Activated T-cell treated with anti-CD3 and anti-CD28 coated beads, Interleukin-2, amount 50 U/mL, for 1 hour (primary cell): ENCODE results near the gene DPF3.

Experiments used
- DNase-seq: peaks from one replicate; pipeline ENCODE4 v3.0.0-alpha.2; 2020

The DPF3 gene

DNA sequence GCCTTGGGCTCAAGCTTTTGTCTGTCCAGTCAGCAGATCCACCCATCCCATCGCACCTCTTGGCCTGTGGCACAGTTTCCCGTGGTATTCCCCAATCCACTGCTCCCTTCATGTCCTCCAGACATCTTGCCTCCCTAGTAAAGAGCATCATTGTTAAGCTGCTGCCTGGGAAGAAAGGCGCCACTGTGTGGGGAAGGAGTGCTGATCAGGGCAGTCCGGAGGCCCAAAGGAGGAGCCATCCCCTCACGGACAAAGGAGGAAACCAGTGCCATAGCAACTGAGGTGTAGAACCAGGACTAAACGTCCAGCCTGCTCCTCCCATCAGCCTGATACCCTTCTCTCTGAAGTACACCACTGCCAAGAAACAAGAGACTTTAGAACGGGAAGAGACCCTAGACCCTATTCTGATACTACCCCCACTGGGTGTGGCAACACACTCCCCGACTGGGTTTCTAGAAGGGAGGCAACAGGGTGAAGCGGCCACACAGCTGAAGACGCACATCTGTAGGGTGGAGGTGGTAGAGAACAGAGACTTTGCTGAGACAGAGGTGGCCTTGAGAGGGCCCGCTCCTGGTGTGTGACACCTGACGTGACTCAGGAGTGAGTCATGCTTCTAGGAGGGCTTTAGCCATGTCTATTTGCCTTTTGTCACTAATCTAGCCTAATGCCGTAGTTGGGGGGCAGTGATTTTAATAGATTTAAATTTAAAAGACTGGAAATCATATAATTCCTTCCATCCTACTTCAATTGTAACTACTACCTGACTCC is 185.0 kb downstream of the DPF3 start:
- no peak for DNase-seq

DNA sequence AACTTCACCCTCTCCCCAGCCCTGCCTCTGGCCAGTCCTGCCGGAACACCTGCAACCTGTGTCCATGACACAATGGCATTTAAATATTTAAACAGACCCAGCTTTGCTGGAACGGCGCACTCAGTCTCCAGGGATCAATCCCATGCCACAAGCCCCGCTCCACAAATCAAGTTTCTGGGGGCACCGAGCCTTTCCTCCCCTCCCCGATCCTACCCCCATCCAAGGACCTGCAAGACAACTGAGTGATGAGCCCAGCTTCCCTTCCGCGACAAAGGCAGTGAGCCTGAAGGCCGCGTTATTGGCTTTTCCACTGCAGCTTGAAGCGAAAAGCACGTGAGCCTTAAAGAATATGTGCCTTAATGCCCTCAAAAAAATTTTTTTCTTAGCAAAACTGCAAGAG is 185.7 kb downstream of the DPF3 start:
- no peak for DNase-seq

DNA sequence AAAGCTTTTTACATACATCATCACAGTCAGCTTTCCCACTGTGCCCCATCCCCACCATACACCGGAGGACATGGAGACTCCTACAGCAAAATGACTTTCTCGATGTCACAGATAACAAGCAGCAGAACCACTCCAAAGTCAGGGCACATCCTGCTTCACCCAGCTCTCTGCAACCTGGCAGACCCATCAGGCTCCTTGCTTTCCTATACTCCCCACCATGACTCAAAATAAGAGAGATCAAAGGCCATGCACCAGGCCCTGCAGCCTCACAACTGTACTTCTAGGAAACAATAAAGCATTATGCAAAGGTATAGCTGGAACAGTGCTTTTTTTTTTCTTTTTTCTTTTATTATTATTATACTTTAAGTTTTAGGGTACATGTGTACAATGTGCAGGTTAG is 187.4 kb downstream of the DPF3 start:
- DNase-seq = no peak

DNA sequence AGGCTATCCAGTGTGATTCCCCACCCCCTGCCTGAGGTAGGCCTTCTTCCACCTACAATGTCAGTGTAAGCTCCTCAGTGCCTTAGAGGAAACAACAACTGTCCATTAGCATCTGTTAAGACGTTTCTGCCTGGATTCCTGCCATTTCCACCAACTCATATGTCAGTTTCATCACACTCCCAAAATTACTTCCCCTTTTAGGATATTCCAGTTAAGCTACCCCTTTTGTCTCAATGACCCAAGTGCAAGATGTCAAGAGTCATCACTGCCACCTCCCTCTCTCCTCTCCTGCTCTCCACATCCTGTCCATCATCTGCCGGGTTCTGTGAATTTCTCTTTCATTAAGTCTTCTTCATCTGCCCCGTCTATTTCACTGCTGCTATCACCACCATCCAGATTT is 189.4 kb downstream of the DPF3 start:
- DNase-seq = no peak

DNA sequence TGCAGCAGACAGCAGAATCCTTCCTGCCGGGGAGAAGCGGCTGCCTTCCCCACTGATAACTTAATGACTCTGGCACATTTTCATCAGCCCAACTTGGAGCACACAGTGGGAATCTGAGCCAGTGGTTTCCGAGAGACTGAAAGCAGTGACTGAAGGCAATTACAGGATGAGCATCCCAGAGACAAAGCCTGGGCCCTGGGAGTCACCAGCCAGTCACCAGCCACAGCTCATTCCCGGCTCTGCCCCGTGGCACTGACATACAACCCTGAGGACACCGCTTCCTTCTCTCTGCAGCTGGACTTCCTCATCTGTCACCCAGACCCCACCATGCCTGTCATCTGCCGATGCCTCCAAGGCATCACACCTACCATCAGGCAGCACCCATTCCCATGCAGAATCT is 192.3 kb downstream of the DPF3 start:
- DNase-seq = no peak

DNA sequence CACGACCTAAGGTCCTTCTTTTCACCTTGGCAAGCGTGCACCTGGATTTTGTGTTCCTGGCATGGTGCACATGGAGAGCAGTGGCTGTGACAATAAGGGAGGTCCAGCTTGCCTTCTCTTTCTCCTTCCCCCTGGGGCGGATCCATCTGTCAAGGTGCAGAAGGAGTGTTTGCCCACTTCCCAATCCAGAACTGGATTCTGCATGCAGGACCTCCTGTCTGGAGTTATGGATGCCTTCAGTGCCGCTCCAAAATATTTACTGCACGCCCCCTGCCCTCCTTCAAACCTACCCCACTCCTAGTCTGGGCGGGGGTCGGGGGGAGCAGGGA is 192.7 kb downstream of the DPF3 start:
- DNase-seq = no peak

DNA sequence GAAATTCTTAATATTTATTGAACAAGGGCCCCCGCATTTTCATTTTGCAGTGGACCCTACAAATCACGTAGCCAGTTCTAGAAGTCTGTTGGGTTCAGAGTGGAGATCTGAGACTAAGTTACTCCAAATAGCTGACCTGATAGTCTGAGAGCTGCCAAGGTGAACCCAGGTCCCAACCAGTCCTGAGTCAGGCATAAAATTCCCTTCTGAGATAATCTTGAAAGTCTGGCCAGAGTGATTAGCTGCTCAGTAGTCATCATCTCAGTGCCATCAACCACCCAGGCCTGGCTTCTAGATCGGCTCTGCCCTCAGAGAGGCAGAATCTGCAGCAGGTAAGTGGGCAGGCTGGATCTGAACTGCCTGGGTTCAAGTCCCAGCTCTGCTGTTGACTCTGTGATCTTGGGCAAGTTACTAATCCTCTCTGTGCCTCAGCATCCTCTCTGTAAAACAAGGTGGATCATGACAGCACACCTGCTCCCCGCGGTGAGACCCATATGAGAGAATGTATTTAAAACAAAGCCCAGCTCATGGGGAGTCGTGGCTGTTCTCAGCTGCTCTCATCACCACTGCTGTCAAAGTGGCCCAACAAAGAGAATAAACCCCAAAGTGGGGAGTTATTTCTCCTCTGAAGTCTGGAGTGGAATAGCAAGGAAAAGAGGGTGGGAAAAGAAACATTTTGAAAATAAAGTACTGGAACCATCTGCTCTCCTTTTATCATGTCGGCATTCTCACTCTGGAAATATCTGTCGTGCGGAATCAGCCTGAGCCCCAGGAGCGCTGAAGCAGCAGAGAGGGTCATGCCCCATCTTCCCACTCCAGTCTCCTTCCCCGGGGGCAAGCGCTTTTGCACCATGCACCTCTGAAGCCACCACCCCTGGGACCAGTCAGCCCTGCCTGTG is 193.3 kb downstream of the DPF3 start:
- DNase-seq = no peak

DNA sequence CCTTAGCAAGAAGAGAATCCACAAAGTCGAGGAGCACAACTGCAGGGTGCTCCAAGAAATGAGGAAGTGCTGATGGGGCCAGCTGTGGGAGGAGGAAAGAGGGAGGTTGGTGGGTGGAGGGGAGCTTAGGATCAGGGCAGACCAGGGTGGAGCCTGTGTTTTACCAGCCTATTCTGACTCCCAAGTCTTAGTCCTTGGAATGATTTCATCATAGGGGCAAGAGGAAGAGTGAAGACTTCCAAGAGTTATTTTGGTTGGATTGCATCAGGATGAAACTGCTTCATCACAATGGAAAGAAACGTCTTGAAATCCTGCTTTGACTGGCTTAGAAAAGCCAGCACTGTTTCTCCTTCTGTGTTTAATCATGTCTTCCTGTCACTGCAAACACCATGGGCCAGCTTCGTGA is 194.0 kb downstream of the DPF3 start:
- DNase-seq = no peak

DNA sequence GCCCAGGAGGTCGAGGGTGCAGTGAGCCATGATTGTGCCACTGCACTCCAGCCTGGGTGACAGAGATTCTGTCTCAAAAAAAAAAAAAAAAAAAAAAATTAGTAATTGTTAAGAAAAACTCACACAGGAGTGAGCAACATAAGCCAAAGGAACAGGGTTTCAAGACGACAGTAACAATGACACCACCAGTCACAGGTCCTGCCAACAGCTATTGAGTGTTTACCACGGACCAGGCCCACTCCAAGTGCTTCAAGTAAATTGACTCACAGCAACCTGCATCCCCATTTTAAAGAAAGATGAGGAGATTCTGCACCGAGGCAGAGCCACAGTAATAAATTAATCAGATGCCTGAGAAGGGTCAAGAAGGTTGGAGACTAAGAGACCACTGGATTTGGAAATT is 194.5 kb downstream of the DPF3 start:
- no peak for DNase-seq

DNA sequence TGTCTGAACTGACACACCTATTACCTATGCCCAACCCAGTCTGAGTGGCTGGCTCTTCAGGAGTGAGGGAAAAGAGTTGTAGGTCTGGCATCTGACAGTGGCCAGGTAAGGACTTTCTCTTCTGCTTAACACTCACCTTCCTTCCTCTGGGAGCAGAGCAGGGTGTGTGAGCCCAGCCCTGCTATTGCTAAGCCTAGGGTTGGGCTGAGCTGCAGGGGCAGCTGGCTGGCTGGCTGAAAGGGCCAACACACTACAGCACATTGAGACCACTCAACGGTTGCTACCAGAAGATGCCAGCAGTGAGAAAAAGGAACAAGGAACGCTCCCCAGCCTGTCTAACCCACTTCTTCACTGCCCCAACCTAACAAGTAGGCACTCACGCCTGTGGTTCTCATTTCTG is 201.2 kb downstream of the DPF3 start:
- no peak for DNase-seq

DNA sequence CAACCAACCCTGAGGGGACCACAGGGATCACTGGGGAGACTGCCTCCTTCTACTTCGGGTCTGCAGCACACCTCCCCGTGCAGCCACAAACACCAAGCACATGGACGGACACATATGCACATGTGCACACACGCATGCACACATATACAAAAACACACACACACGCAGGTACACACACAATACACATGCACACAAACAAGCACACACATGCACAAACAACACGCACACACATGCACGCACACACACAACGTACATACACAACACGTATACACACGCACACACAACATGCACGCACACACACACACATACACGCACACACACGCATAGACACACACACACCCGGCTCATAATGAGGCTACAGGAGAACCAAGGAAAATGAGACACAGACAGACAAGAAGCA is 203.6 kb downstream of the DPF3 start:
- no peak for DNase-seq

DNA sequence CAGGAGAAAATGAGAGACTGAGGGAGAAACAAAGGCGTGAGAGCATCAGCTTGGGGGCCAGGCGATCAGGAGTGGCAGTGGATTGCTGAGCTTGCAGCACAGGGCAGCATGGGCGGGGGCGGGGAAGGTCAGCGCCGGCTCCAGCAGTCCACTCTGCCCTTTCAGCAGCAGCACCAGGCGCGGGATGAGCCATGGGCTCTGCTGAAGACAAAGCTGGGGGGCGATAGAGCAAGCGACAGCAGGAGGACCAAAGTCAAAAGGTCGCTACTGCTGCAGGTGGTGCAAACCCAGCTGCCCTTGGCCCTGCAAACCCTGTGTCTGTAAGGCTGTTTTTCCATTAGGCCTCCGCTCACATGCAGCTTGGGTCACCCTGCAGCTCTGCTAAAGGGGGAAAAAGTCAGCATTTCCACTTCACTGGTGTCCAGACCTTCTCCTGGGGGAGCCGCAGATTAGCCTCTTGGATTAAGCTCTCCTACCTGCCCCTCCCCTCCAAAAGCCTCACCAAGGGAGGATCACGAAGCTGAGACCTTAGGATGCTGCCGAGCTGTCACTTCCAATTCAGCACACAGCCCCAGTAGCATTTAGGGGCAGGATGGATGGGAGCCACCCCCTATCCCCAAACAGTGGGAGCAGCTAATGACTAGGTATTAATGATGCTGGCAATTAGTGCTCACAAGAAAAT is 204.8 kb downstream of the DPF3 start:
- no peak for DNase-seq

DNA sequence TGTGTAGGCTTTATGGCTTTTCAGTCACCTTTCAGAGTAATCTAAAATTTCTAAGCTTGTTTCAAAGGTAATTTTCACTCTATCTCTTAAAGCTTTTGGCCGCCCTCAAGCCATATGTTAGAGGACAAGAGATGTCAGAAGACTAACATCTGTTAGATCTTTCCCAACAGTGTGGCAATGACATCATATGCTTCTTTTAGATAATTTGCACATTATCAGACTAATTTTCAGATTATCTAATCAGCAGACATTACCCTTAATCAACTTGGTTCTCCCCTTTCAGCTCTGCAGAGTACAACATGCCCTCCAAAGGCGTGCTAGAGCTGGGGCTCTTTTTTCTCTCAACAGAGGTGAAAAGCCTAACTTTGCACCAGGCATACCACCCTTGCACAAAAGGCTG is 207.1 kb downstream of the DPF3 start:
- DNase-seq = no peak

DNA sequence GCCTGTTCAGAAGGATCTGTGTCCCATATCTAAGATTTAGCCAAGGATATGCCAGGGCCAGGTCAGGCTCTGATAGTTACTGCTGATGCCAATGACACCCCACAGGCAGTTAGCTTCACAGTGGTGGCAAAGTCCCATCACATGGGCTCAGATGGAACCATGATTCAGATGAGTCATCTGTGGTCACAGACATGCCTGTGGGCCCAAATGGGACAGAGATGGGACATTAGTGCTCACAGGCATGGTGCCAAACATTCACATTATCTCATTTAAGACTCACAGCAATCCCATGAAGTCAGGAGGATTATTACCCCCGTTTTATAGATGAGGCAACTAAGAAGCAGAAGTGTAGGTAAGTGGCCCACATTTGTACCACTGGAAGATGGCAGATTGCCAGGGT is 207.8 kb downstream of the DPF3 start:
- DNase-seq = no peak

DNA sequence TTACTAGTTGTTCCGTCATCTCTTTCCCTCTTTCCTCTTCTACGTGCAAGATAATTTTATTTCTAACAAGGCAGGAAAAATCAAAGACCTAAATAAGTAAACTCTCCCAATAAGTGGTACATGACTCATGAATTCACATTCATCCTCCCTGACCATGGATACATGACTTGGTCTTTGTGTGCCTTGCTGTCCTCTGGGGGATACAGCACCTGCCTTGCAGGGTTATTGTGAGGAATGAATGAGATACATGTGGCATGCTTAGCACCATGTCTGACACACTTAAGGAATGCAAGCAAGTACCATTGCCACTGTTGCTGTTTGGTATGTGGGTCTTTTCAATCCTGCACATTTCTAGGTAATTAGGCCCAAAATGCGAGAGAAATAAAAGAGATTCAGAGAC is 208.4 kb downstream of the DPF3 start:
- DNase-seq = no peak

DNA sequence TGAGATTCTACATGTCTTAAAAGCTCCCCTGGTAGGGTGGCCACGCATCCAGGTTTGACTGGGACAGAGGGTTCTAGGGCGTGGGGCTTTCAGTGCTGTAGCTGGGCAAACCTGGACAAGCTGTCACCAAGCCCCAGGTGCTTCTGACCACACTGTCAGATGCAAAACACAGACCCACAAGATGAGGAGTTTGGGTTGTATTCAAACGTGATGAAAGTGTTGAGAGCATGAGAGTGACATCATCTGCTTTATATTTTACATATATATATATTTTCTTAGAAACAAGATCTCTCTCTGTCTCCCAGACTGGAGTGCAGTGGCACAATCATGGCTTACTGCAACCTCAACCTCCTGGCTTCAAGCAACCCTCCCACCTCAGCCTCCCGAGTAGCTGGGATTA is 210.1 kb downstream of the DPF3 start:
- DNase-seq = no peak

DNA sequence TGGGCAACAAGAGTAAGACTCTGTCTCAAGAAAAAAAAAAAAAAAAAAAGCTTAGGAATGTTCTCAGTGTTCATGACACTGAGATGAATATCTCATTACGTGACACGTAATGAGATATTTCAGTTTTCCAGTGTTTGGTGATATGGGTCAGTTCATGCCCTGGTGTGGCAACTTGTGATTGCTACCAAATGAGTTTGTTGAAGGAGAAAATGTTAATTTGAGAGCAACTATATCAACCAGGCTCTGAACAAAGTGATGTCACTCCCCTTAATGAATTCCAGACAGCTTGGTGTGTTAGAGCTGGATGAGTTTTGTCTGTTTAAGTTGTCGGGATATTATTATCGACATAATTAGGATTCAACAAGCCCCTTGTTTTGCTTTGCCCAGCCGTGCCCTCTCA is 211.7 kb downstream of the DPF3 start:
- no peak for DNase-seq

DNA sequence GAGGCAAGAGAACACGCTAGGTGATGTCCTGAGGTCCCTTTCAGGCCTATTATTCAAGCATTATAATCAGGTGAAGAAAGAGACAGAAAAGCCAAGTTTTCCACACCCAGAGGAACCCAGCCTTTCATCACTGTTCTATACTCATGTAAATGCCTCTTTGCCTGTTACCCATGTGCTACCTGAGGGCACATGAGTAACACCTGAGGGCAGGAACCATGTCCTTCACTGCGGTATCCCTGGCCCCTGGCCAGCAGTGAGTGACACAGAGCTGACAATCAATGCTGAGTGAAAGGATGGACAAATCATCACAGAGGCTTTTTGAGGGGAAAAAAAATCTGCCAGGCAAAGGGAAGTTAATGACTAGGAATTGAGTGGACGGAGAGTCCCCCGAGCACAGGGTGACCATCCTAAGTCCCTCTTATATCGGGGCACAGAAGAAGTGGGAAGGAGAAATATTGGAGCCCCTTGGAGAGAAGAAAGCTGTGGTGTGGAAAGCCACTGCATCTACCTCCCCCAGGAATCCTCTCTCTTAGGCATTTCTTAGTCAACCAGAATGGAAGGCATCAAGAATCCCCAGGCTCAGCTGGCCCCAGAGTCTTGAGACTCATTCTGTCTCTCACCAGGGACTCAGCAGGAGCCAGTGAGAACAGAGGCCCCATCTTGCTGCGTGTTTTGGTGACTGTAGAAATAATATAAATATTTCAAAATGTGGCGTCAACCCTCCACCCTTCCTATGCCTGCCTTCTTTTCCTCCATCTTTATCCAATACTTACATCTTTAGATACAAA is 212.9 kb downstream of the DPF3 start:
- no peak for DNase-seq

DNA sequence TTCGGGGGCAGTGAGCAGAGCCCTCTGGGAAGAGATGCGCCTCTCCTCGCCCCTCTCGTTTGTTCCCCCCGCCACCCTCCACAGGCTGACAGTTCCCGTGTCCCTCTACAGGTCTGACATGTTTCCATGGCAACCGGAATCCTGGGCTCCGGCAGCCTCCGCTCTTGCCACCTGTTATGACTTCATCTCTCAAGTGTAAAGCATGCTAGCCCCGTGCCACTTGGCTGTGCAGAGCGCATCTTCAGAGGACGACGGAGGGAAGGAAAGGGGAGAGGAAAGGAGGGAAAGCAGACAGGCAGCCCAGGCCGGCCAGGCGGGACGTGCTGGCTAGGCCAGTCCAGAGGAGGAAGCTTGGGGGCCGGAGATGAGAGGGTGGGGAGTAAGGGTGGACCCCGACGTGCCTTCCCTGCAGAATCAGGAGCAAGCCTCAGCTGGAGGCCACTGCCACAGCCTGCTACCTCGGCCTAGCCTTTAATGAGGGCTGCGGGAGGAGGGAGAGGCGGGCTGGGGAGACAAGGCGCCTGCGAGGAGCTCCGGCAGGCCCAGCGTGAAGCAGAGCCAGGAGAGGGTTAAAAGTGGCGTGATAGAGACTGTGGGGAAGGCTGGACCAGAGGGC is 214.3 kb downstream of the DPF3 start:
- no peak for DNase-seq

DNA sequence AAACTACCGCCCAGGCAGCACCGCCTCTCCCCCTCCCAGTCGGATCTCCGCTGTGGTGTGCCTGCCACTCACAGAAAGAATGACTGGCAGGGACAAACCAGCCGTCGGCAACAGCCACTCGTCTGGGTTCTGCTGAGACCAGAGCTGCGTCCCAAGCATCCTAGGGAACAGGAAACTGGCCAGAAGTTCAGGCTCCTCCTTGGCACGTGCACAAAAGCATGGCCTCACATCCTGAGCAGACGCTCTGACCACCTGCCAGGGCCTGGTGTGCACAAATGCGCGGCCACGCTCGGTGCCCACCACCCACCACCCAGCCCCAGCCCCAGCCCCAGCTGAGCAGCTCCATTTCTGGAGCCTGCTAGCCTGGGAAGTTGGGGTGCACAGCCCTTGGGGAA is 214.8 kb downstream of the DPF3 start:
- no peak for DNase-seq

DNA sequence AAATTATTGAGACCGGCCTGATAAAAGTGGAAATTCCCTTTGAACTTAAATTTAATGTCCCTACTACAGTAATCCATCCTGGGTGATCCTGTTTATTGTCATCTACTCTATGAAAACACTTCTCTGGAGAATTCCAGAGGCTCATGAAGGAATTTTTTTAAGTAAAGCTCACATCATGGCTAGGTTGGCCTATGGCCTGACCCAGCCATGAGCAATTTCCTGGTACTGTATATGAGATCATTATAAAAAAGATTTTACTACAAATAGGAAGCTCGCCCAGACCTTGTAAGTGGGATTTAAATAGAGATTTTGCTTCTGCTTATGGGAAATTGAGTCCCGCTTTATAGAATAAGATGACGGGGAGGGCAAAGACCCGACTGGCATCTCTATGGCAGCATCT is 215.5 kb downstream of the DPF3 start:
- DNase-seq = no peak

DNA sequence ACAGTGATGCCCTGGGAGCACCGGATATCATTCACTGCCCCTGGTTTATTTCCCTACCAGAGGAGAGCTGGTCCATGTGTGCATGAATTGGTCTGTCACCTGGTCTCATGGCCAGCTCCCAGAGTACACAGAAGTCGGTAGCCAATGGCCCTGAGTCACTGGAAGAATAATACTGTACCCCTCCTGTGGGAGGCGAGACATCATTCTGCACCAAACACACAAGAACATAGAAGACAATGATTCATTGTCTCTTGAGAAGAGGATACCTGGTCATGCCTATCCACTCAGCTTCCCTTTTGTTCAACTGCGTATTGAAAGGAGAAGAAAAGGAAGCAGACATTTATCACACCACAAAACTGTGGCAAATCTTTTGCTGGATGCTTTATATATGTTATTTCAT is 216.2 kb downstream of the DPF3 start:
- DNase-seq = no peak

DNA sequence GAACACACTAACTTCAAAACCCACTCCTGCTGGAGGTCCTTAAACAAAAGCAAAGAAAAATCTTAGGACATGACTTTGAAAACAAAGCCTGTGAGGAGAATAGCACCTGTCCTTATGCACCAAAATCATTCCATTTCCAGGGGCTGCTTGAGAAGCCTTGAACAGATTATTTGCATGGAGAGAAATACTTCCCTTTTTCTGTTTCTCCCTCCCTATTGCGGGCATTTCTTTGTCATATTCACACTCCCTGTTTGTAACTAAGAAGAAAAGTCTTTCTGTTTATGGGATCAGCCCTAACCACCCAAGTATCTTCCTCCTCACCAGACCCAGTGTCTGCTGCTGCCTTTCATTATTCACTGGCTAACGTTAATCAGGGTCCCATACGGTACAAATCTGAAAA is 218.8 kb downstream of the DPF3 start:
- no peak for DNase-seq
